ENCODE results near the gene BTN1A1.

DNA sequence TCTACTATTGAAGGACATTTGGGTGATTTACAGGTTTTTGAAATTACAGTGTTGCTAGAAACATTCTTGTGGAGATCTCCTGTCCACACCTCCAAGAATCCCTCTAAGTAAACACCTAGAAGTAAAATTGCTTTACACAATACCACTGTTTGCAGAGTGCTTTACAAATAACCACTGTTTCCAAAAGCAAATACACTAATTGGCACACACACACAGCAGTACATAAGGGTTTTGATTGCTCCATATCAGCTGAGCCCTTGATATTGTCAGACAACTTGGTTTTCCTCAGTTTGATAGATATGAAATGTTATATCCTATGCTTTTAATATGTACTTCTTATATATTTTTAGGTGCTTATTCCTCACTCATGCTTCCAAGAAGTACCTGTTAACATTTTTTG, 44.4 kb downstream of the BTN1A1 start:
- TF ChIP-seq, protein P1, sequence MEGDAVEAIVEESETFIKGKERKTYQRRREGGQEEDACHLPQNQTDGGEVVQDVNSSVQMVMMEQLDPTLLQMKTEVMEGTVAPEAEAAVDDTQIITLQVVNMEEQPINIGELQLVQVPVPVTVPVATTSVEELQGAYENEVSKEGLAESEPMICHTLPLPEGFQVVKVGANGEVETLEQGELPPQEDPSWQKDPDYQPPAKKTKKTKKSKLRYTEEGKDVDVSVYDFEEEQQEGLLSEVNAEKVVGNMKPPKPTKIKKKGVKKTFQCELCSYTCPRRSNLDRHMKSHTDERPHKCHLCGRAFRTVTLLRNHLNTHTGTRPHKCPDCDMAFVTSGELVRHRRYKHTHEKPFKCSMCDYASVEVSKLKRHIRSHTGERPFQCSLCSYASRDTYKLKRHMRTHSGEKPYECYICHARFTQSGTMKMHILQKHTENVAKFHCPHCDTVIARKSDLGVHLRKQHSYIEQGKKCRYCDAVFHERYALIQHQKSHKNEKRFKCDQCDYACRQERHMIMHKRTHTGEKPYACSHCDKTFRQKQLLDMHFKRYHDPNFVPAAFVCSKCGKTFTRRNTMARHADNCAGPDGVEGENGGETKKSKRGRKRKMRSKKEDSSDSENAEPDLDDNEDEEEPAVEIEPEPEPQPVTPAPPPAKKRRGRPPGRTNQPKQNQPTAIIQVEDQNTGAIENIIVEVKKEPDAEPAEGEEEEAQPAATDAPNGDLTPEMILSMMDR (optimal IDR thresholded peaks at IDR 0.05 in 1 of 3, IDR thresholded peaks at IDR 0.05 in 1 of 3, conservative IDR thresholded peaks at IDR 0.05 in 1 of 3; ENCODE audit: extremely low read depth in 1 of 3, insufficient read depth in 2 of 3, low read length in 3 of 3): no peak
- no peak for TF ChIP-seq EZH2 (IDR thresholded peaks at IDR 0.05; ENCODE audit: low read length)

All from keratinocyte (primary cell).